Right lobe of liver (tissue), 4 donors: ENCODE measurements around the gene ADCY9.

ENCODE experiments used
- CTCF ChIP-seq, 4 donors: fragments of 200-600 bp in 3 of 4; fragments of 450-650 bp in 1 of 4; IDR thresholded peaks; one replicate each; pipeline versions ENCODE4 v1.5.1 to v1.8.0; 2016 to 2022; ENCODE audit warnings: antibody characterized with exemption in 4 of 4, mild to moderate bottlenecking in 2 of 4
- POLR2A ChIP-seq: fragments of 450-650 bp; IDR thresholded peaks from one replicate; pipeline ENCODE4 v1.6.1; 2017; ENCODE audit warnings: antibody characterized with exemption, mild to moderate bottlenecking
- donor health status: DM: no; HTN: no; CAD: no.
- donor health status: DM: no; HTN: no; CAD: no.
- donor health status: DM: no; HTN: yes; CAD: no.

GRCh38 chr16:4060823-4061222 lies 55.4 kb downstream of the ADCY9 start:
- TF ChIP-seq CTCF (IDR thresholded peaks at IDR 0.05) = no peak
- no peak for TF ChIP-seq POLR2A
